ENCODE data around the gene TMEM101. TPM values are rescaled to one million over a fixed set of nuclear protein-coding genes. Genes with fewer than 3 reads are reported as not detected.

The TMEM101 gene
- total RNA-seq, 2 experiments from 2014 or later, result 8.8 to 9.7 TPM

- intact Hi-C loops (cut with DNase I, micrococcal nuclease), result no loop called here
- peaks cover 66% of the 10 kb centered on the region for H3K36me3 Mint-ChIP-seq (ENCODE audit: low read depth)
Observed at GRCh38 chr17:44061446-44061845, 46.7 kb upstream of the TMEM101 start.

GRCh38 chr17:44059101-44059892, 44.5 kb upstream of the TMEM101 start:
- ATAC-seq (ENCODE audit: poor library complexity) (no peak), DNase-seq (no peak)
- H3K36me3 ChIP-seq (ENCODE audit: insufficient read depth, low read length), result peaks cover 56% of the 10 kb centered on the region
- ChIA-PET CTCF (no interaction called here), POLR2A (no interaction called here)
- no peaks in the 10 kb centered on the region for H3K27me3 ChIP-seq (ENCODE audit: control insufficient read depth in 1 of 2, insufficient read depth in 2 of 2, low read length in 2 of 2)
- H3K27ac ChIP-seq (ENCODE audit: low read depth in 1 of 2, low read length in 2 of 2), result no peak overlapping the region
- no peak overlapping the region for H3K4me3 Mint-ChIP-seq
- H3K9me3 Mint-ChIP-seq, result no peaks in the 10 kb centered on the region
- intact Hi-C loops (cut with DNase I, micrococcal nuclease), result no loop called here
- H3K27ac Mint-ChIP-seq, result no peak overlapping the region
- H3K36me3 Mint-ChIP-seq (ENCODE audit: low read depth), result peaks cover 68% of the 10 kb centered on the region
- TF ChIP-seq CTCF (IDR thresholded peaks at IDR 0.05), result no peak
- no peaks in the 10 kb centered on the region for H3K9me3 ChIP-seq (ENCODE audit: control insufficient read depth in 1 of 2, insufficient read depth in 1 of 2, low read length in 2 of 2)
- peaks cover 5% of the 10 kb centered on the region for H3K4me1 ChIP-seq (ENCODE audit: insufficient read depth, low read length)
- no peak overlapping the region for H3K4me3 ChIP-seq (ENCODE audit: low read length)
- peaks cover 45% of the 10 kb centered on the region for H3K4me1 Mint-ChIP-seq (ENCODE audit: low read depth)
- no peaks in the 10 kb centered on the region for H3K27me3 Mint-ChIP-seq

More at GRCh38 chr17:44061446-44061845, 46.7 kb upstream of the TMEM101 start:
- Histone ChIP-seq H3K4me3 (ENCODE audit: low read length) (no peak overlapping the region), H3K27me3 (ENCODE audit: control insufficient read depth in 1 of 2, insufficient read depth in 2 of 2, low read length in 2 of 2) (no peaks in the 10 kb centered on the region), H3K27ac (ENCODE audit: low read depth in 1 of 2, low read length in 2 of 2) (no peak overlapping the region), H3K4me1 (ENCODE audit: insufficient read depth, low read length) (peaks cover 22% of the 10 kb centered on the region), H3K9me3 (ENCODE audit: control insufficient read depth in 1 of 2, insufficient read depth in 1 of 2, low read length in 2 of 2) (no peaks in the 10 kb centered on the region), H3K36me3 (ENCODE audit: insufficient read depth, low read length) (peaks cover 45% of the 10 kb centered on the region)
- no peak for TF ChIP-seq CTCF (IDR thresholded peaks at IDR 0.05)
- no peaks in the 10 kb centered on the region for H3K9me3 Mint-ChIP-seq
- ChIA-PET CTCF (interaction anchor here (0.7 kb wide), 2 partner anchors 17 to 20 kb away, joined by 3 read pairs; no protein-coding TSS in a partner anchor), POLR2A (no interaction called here)
- no peak overlapping the region for H3K4me3 Mint-ChIP-seq
- DNase-seq, result no peak
- H3K27ac Mint-ChIP-seq, result no peak overlapping the region
- peaks cover 55% of the 10 kb centered on the region for H3K4me1 Mint-ChIP-seq (ENCODE audit: low read depth)
- no peak for ATAC-seq (ENCODE audit: poor library complexity)
- H3K27me3 Mint-ChIP-seq, result no peaks in the 10 kb centered on the region

- Mint-ChIP-seq H3K4me1 (ENCODE audit: low read depth) (peaks cover 10% of the 10 kb centered on the region), H3K27me3 (no peaks in the 10 kb centered on the region), H3K27ac (peak overlapping the region; percentile 18), H3K36me3 (ENCODE audit: low read depth) (peaks cover 56% of the 10 kb centered on the region), H3K4me3 (no peak overlapping the region), H3K9me3 (no peaks in the 10 kb centered on the region)
- ATAC-seq (ENCODE audit: poor library complexity) (no peak), DNase-seq (no peak)
- H3K4me3 ChIP-seq (ENCODE audit: low read length), result no peak overlapping the region
- H3K4me1 ChIP-seq (ENCODE audit: insufficient read depth, low read length), result peaks cover 2% of the 10 kb centered on the region
- intact Hi-C loops (cut with DNase I, micrococcal nuclease), result no loop called here
- ChIA-PET POLR2A (no interaction called here), CTCF (no interaction called here)
- no peak overlapping the region for H3K27ac ChIP-seq (ENCODE audit: low read depth in 1 of 2, low read length in 2 of 2)
- no peaks in the 10 kb centered on the region for H3K27me3 ChIP-seq (ENCODE audit: control insufficient read depth in 1 of 2, insufficient read depth in 2 of 2, low read length in 2 of 2)
- no peak for TF ChIP-seq CTCF (IDR thresholded peaks at IDR 0.05)
- H3K9me3 ChIP-seq (ENCODE audit: control insufficient read depth in 1 of 2, insufficient read depth in 1 of 2, low read length in 2 of 2), result no peaks in the 10 kb centered on the region
- peaks cover 70% of the 10 kb centered on the region for H3K36me3 ChIP-seq (ENCODE audit: insufficient read depth, low read length)
Observed at GRCh38 chr17:44053125-44053872, 38.5 kb upstream of the TMEM101 start.

Data from CD4-positive, alpha-beta T cell (primary cell).